ENCODE results near the gene ETS1.

DNA sequence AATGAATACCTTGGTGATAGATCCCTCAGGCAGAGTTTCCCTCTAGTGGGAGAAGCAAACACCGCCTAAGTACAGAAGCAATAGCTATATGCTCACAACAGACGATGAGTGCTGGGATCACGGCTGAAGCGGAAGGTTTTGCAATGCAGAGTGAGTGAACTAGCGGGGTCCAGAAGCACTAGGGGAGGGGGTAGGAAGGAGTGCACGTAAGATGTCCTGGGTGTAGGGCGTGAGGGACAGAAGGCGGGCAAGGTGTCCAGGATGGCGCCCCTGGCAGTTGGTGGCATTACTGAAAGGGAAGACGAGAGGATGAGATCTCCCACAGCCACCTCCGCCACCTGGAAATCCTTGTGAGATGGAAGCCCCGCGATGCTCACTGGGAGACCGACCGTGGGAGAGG, 81.0 kb downstream of the ETS1 start:
- TF ChIP-seq, protein P1, sequence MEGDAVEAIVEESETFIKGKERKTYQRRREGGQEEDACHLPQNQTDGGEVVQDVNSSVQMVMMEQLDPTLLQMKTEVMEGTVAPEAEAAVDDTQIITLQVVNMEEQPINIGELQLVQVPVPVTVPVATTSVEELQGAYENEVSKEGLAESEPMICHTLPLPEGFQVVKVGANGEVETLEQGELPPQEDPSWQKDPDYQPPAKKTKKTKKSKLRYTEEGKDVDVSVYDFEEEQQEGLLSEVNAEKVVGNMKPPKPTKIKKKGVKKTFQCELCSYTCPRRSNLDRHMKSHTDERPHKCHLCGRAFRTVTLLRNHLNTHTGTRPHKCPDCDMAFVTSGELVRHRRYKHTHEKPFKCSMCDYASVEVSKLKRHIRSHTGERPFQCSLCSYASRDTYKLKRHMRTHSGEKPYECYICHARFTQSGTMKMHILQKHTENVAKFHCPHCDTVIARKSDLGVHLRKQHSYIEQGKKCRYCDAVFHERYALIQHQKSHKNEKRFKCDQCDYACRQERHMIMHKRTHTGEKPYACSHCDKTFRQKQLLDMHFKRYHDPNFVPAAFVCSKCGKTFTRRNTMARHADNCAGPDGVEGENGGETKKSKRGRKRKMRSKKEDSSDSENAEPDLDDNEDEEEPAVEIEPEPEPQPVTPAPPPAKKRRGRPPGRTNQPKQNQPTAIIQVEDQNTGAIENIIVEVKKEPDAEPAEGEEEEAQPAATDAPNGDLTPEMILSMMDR (IDR thresholded peaks at IDR 0.05), result no peak
- TF ChIP-seq EZH2 (IDR thresholded peaks at IDR 0.05) (no peak), EZH2phosphoT487 (IDR thresholded peaks at IDR 0.05) (no peak)
